H1 (cell line): Measurements from ENCODE around the gene JOSD2.

Experiments
- CTCF ChIP-seq, 3 experiments: IDR thresholded peaks; 1 replicate in 2 of 3; 2 replicates in 1 of 3; pipeline versions ENCODE4 v1.5.1 to v1.6.1; 2011; ENCODE audit warnings: low read length in 3 of 3, mild to moderate bottlenecking in 3 of 3, inconsistent platforms in 2 of 3, low read depth in 1 of 3, moderate library complexity in 1 of 3; ENCODE audit not compliant: insufficient read depth in 1 of 3; ENCODE audit errors: control extremely low read depth in 1 of 3
- JUND ChIP-seq: IDR thresholded peaks from 2 replicates; pipeline ENCODE4 v1.6.1; 2011; ENCODE audit warnings: mild to moderate bottlenecking, improper control_type of control experiment, low read length
- KDM1A ChIP-seq: fragments of 200-600, 300-600 bp; sonication (generic); IDR thresholded peaks from 2 replicates; pipeline ENCODE4 v1.7.1; 2016; ENCODE audit warnings: mild to moderate bottlenecking, low read length, borderline replicate concordance

GRCh38 chr19:50459638-50460037 lies 51.4 kb downstream of the JOSD2 start:
- TF ChIP-seq JUND (no peak), CTCF (IDR thresholded peaks at IDR 0.05; ENCODE audit: control extremely low read depth in 1 of 3, insufficient read depth in 1 of 3, low read depth in 1 of 3, low read length in 3 of 3) (no peak), KDM1A (no peak)
